MM.1S (cell line): ENCODE measurements around the gene CARD9.

Experiments used
- DNase-seq: peaks from one replicate; pipeline ENCODE4 v3.0.0-alpha.2; 2015
- H2AFZ ChIP-seq: fragments of 300-600 bp; sonication (generic); 2 replicates; pipeline ENCODE4 v1.6.0; 2016; ENCODE audit warnings: antibody characterized with exemption, low read length
- H3F3A ChIP-seq: fragments of 300-600 bp; sonication (generic); 2 replicates; pipeline ENCODE4 v1.6.1; 2016; ENCODE audit warnings: mild to moderate bottlenecking, antibody characterized with exemption, low read length, moderate library complexity, mixed read lengths; ENCODE audit not compliant: insufficient read depth
- H3K27ac ChIP-seq: fragments of 300-600 bp; sonication (generic); 2 replicates; pipeline ENCODE4 v1.5.1; 2016; ENCODE audit warnings: mild to moderate bottlenecking, low read length
- H3K27me3 ChIP-seq: fragments of 300-600 bp; sonication (generic); replicated peaks from 2 replicates; pipeline ENCODE4 v1.6.0; 2016; ENCODE audit warnings: low read length; ENCODE audit not compliant: insufficient read depth
- H3K36me3 ChIP-seq: fragments of 300-600 bp; sonication (generic); replicated peaks from 2 replicates; pipeline ENCODE4 v1.6.1; 2016; ENCODE audit warnings: mild to moderate bottlenecking, low read length, mixed read lengths; ENCODE audit not compliant: insufficient read depth
- H3K4me1 ChIP-seq: fragments of 300-600 bp; sonication (generic); 2 replicates; pipeline ENCODE4 v1.6.1; 2016; ENCODE audit warnings: low read length, mixed read lengths
- H3K4me2 ChIP-seq: fragments of 300-600 bp; sonication (generic); 2 replicates; pipeline ENCODE4 v1.6.0; 2016; ENCODE audit warnings: low read depth, low read length
- H3K4me3 ChIP-seq: fragments of 300-600 bp; sonication (generic); 2 replicates; pipeline ENCODE4 v1.5.1; 2016; ENCODE audit warnings: low read length, mixed read lengths
- H3K79me2 ChIP-seq: fragments of 300-600 bp; sonication (generic); 2 replicates; pipeline ENCODE4 v1.6.1; 2016; ENCODE audit warnings: mixed run types, low read length, mixed read lengths
- H3K9ac ChIP-seq: fragments of 300-600 bp; sonication (generic); 2 replicates; pipeline ENCODE4 v1.6.1; 2016; ENCODE audit warnings: low read length, mixed read lengths
- H3K9me2 ChIP-seq: fragments of 300-600 bp; sonication (generic); replicated peaks from 2 replicates; pipeline ENCODE4 v1.6.1; 2016; ENCODE audit warnings: mild to moderate bottlenecking, low read length, mixed read lengths; ENCODE audit not compliant: insufficient read depth
- H3K9me3 ChIP-seq: fragments of 300-600 bp; sonication (generic); replicated peaks from 2 replicates; pipeline ENCODE4 v1.6.1; 2016; ENCODE audit warnings: mild to moderate bottlenecking, low read length, mixed read lengths; ENCODE audit not compliant: insufficient read depth
- H4K20me1 ChIP-seq: fragments of 300-600 bp; sonication (generic); 2 replicates; pipeline ENCODE4 v1.6.1; 2016; ENCODE audit warnings: mild to moderate bottlenecking, low read length, moderate library complexity, mixed read lengths; ENCODE audit not compliant: insufficient read depth
- CTCF ChIP-seq: fragments of 300-600 bp; sonication (generic); IDR thresholded peaks from 2 replicates; pipeline ENCODE4 v1.5.1; 2016; ENCODE audit warnings: antibody characterized with exemption, low read length, mixed read lengths
- EZH2 ChIP-seq: fragments of 300-600 bp; sonication (generic); optimal IDR thresholded peaks from 2 replicates; pipeline ENCODE3; 2017; ENCODE audit warnings: low read depth, mild to moderate bottlenecking, antibody characterized with exemption, low read length, mixed read lengths
- EZH2phosphoT487 ChIP-seq: fragments of 300-600 bp; sonication (generic); IDR thresholded peaks from 2 replicates; pipeline ENCODE4 v1.6.1; 2018; ENCODE audit warnings: antibody characterized with exemption, low read length

Gene CARD9

DNA sequence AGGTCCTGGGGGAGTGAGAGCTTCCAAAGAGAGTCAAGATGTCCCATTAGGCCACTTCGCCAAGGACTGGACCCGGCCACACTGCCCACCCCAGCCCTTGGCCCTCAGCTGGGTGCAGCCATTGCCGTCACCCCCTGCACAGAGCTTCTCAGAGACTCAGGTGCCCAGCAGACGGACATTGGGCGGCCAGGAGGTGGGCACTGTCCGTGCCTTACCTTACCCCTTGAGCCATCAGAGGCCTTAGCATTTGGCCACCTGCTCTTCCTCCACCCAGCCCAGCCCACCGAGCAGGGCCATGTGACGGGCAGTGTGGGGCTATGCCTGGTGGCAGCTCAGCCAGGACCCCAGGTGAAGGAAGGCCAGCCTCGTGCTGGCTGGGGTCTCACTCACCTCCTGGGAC, 6.6 kb downstream of the CARD9 start:
- Histone ChIP-seq H3F3A (no peaks in the 10 kb centered on the region), H3K36me3 (no peaks in the 10 kb centered on the region), H3K9me2 (no peaks in the 10 kb centered on the region), H3K9me3 (no peaks in the 10 kb centered on the region), H3K79me2 (peaks cover 11% of the 10 kb centered on the region; the same call in 1 of the 2 replicates), H3K4me2 (no peak overlapping the region), H3K27me3 (peaks cover 28% of the 10 kb centered on the region), H3K9ac (no peak overlapping the region), H3K27ac (no peak overlapping the region), H3K4me3 (no peak overlapping the region), H4K20me1 (no peaks in the 10 kb centered on the region; the same call in 1 of the 2 replicates), H3K4me1 (peaks cover 5% of the 10 kb centered on the region), H2AFZ (no peak overlapping the region)
- no peak for TF ChIP-seq CTCF
- TF ChIP-seq EZH2phosphoT487: no peak
- TF ChIP-seq EZH2: no peak
- no peak for DNase-seq

DNA sequence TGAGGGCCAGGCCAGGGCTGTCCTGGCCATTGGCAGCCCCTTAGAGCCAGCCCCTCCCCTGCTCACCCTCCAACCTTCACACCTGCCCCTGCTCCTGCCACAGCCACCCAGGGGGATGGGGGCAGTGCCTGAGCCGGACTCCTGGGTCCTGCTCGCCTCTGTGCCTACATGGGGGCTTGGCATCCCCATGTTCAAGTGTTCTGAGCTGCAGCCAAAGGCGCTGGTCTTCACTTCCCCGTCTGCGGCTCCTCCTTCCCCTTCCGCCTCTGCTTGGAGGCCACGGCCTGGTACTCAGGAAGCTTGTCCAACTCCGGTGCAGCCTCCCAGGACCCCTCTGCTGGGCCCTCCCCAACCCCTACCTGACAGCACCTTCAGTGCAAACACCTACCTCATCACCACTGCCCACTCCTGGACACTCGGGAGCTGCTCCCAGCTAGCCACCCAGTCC, 7.7 kb downstream of the CARD9 start:
- peaks cover 28% of the 10 kb centered on the region for H3K27me3 ChIP-seq
- TF ChIP-seq EZH2phosphoT487 (no peak), EZH2 (no peak), CTCF (no peak)
- peaks cover 5% of the 10 kb centered on the region for H3K4me1 ChIP-seq
- H3K27ac ChIP-seq: no peak overlapping the region
- no peak overlapping the region for H2AFZ ChIP-seq
- H3K79me2 ChIP-seq: peaks cover 11% of the 10 kb centered on the region; the same call in 1 of the 2 replicates
- no peak overlapping the region for H3K9ac ChIP-seq
- no peaks in the 10 kb centered on the region for H3K9me2 ChIP-seq
- no peak for DNase-seq
- H3F3A ChIP-seq: no peaks in the 10 kb centered on the region
- H3K4me2 ChIP-seq: no peak overlapping the region
- H3K4me3 ChIP-seq: no peak overlapping the region
- H4K20me1 ChIP-seq: no peaks in the 10 kb centered on the region; the same call in 1 of the 2 replicates
- no peaks in the 10 kb centered on the region for H3K9me3 ChIP-seq
- no peaks in the 10 kb centered on the region for H3K36me3 ChIP-seq

DNA sequence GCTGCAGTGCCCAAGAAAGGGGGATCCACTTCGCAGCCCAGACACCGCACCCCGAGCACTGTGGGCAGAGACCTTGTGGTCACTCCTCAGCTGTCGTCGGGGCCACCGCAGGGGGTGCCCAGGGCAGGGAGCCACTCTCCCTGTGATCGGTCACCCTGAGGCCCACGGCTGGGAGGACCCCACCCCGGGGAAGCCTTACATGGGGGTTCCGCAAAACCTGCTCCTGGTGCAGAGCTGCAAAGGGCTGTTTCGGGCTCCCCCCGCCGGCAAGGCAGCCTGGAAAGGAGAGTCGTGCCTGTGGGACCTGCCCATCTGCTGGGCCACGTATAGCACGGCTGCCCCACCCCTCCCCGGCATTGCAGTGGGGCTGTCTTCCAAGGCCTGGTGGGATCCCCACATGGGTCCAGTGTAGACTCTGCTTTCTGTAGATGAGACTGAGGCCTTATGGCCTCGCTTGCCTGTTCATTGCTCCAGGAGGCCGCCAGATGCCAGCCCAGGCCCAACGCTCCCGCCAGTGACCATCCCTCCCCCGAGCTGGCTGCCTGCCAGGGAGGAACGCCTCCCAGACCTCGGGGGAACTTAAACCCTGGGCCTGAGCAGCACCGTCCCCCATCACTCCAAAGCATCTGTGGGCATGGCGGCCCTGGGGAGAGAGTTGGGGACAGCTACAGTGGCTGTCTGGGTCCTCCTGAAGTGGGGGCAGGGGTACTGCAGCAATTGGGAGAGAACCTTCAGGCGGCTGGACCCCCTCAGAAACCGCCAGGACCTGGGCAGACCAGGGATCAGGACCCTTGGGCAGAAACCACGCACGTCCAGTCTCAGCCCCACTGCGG, 8.3 kb downstream of the CARD9 start:
- Histone ChIP-seq H3K27me3 (peaks cover 26% of the 10 kb centered on the region), H3K36me3 (no peaks in the 10 kb centered on the region), H3K4me1 (peaks cover 5% of the 10 kb centered on the region), H3K79me2 (peaks cover 11% of the 10 kb centered on the region; the same call in 1 of the 2 replicates), H3F3A (no peaks in the 10 kb centered on the region), H3K9ac (no peak overlapping the region), H3K9me3 (no peaks in the 10 kb centered on the region), H3K4me3 (no peak overlapping the region), H3K4me2 (no peak overlapping the region), H3K9me2 (no peaks in the 10 kb centered on the region), H4K20me1 (no peaks in the 10 kb centered on the region; the same call in 1 of the 2 replicates), H2AFZ (no peak overlapping the region), H3K27ac (no peak overlapping the region)
- no peak for TF ChIP-seq CTCF
- TF ChIP-seq EZH2phosphoT487: no peak
- TF ChIP-seq EZH2: no peak
- no peak for DNase-seq
